Activated T-cell treated with anti-CD3 and anti-CD28 coated beads, Interleukin-2, amount 50 U/mL, for 24 hours (primary cell): ENCODE data around the gene RPL7A.
"Not testable (repeated sequence)": the region's sequence is repeated elsewhere in the genome, so short reads cannot be mapped to it uniquely, and the experiment has no call there.

Experiments used
- DNase-seq: peaks from one replicate; pipeline ENCODE4 v3.0.0-alpha.2; 2020
- H3K27ac Mint-ChIP-seq: 2 replicates; pipeline ENCODE4 v1.8.0; 2020; ENCODE audit warnings: mild to moderate bottlenecking, mixed read lengths
- H3K27me3 Mint-ChIP-seq: 2 replicates; pipeline ENCODE4 v1.8.0; 2020; ENCODE audit warnings: mixed read lengths
- H3K36me3 Mint-ChIP-seq: 2 replicates; pipeline ENCODE4 v1.8.0; 2020; ENCODE audit warnings: low read depth, mixed read lengths
- H3K4me1 Mint-ChIP-seq: 2 replicates; pipeline ENCODE4 v1.8.0; 2020; ENCODE audit warnings: low read depth, mixed read lengths
- H3K4me3 Mint-ChIP-seq: 2 replicates; pipeline ENCODE4 v1.8.0; 2020; ENCODE audit warnings: mild to moderate bottlenecking, moderate library complexity, mixed read lengths
- H3K9me3 Mint-ChIP-seq: 2 replicates; pipeline ENCODE4 v1.8.0; 2020; ENCODE audit warnings: mixed read lengths

Gene RPL7A

GRCh38 chr9:133347985-133348717 is at the start of gene RPL7A, which contains the start of gene MED22:
Gene RPL7A, plus strand, starts transcription at chr9:133348218. Its CDS starts 26 bp downstream, at chr9:133348244.
Gene MED22, minus strand, starts transcription at chr9:133348131. Its CDS starts 1,469 bp downstream, at chr9:133346662.
- Mint-ChIP-seq H3K4me3 (peak within 1 kb of the TSS; percentile 98), H3K36me3 (peaks cover 94% of the 10 kb centered on the region), H3K27ac (peak within 1 kb of the TSS; percentile 99)

GRCh38 chr9:133299996-133300395 is 48.0 kb upstream of the RPL7A start:
- not testable (repeated sequence) for H3K27ac Mint-ChIP-seq, DNase-seq, H3K4me1 Mint-ChIP-seq, H3K36me3 Mint-ChIP-seq, H3K27me3 Mint-ChIP-seq, H3K4me3 Mint-ChIP-seq, H3K9me3 Mint-ChIP-seq

More at GRCh38 chr9:133347985-133348717, at the start of gene RPL7A, which contains the start of gene MED22:
- Mint-ChIP-seq H3K27me3 (no peaks in the 10 kb centered on the region), H3K9me3 (no peaks in the 10 kb centered on the region), H3K4me1 (peaks cover 48% of the 10 kb centered on the region)
- peak; percentile 92 for DNase-seq

DNA sequence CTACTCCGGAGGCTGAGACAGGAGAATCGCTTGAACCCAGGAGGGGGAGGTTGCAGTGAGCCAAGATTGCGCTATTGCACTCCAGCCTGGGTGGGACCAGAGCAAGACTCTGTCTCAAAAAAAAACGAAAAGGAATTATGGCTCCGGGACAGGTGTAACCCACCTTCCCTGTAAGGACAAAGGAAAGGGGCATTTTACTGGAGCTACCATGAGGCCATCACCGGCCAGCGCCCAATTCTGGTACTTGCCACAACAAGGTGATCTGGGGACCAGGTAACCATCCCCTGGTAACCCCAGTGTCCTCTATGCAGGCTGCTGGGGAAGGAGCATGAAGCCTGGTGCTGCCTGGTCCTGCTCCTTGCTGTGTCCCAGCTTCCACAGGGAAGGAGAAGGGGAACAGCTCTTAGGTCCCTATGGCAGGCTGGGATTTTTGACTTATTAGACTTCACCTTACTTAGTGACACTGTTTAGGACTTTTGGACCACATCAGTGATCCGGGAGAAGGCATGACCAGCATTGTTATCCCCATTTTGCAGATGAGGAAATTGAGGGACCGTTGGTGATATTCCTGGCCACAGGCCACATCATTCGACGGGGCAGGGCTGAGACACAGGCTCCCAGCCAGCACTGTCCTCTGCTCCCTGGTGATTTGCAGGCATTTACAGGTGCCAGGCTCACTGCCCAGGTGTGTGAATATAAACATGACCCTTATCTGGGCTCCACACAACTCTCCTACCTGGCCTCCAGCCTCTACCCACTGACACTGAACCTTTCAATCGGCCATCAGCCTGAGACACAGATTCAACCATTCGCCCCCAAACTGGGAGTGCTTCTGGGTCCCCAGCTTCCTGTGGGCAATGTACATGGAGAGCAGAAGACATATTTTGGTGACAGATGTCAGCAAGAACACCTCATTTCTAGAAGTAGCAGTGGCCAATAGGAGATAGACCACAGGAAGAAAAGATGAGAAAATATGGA is 46.5 kb upstream of the RPL7A start:
- H3K36me3 Mint-ChIP-seq: no peaks in the 10 kb centered on the region

DNA sequence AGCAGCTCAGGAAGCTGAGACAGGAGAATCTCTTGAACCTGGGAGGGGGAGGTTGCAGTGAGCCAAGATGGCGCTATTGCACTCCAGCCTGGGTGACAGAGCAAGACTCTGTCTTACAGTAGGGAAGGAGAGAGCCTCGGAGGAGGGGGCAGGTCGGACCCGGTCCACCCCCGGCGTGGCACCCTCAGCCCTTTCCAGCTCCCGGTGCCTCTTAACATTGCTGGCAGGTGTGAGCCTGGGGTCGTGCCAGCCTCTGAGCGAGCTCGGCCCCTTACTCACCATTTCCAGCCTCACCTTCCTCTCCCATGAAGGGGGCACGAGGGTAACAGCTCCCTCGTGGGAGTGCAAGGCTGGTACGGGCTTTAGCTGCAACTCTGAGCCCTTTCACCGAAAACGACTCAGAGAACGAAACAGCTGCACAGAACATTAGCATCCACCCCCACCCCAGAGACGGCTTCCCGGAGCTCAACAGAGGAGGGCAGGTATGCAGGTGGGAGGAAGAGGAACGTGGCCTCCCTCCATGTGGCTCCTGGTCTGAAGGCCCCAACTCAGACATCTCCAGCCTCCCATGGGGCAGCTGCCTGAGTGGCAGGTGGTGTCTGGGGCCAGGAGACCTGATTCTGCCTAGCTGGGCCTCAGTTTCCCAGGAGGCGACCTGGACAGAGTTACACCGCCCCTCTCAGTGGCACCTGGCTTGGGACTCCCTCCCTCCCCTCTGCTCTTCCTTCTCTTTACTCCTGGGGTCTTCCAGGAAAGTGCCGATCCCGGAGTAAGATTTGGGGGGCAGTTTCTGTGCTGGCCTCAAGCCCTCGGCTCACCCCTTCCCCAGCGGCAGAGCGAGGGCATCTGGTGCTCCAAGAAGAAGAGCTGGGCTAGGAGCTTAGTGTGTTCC is 44.5 kb upstream of the RPL7A start:
- Mint-ChIP-seq H3K4me3 (no peak overlapping the region), H3K4me1 (no peaks in the 10 kb centered on the region), H3K27ac (no peak overlapping the region), H3K27me3 (peaks cover 7% of the 10 kb centered on the region), H3K9me3 (no peaks in the 10 kb centered on the region), H3K36me3 (no peaks in the 10 kb centered on the region)
- DNase-seq: no peak

More for the DNA sequence above, 46.5 kb upstream of the RPL7A start:
- H3K27ac Mint-ChIP-seq: no peak overlapping the region
- H3K4me3 Mint-ChIP-seq: no peak overlapping the region
- H3K4me1 Mint-ChIP-seq: no peaks in the 10 kb centered on the region
- no peaks in the 10 kb centered on the region for H3K9me3 Mint-ChIP-seq
- no peak for DNase-seq
- H3K27me3 Mint-ChIP-seq: peaks cover 9% of the 10 kb centered on the region

- H3K27ac Mint-ChIP-seq: no peak overlapping the region
- peaks cover 8% of the 10 kb centered on the region for H3K27me3 Mint-ChIP-seq
- no peaks in the 10 kb centered on the region for H3K4me1 Mint-ChIP-seq
- H3K4me3 Mint-ChIP-seq: no peak overlapping the region
- DNase-seq: no peak
- H3K9me3 Mint-ChIP-seq: no peaks in the 10 kb centered on the region
- H3K36me3 Mint-ChIP-seq: no peaks in the 10 kb centered on the region
Measured at GRCh38 chr9:133304158-133304470, 43.9 kb upstream of the RPL7A start.

DNA sequence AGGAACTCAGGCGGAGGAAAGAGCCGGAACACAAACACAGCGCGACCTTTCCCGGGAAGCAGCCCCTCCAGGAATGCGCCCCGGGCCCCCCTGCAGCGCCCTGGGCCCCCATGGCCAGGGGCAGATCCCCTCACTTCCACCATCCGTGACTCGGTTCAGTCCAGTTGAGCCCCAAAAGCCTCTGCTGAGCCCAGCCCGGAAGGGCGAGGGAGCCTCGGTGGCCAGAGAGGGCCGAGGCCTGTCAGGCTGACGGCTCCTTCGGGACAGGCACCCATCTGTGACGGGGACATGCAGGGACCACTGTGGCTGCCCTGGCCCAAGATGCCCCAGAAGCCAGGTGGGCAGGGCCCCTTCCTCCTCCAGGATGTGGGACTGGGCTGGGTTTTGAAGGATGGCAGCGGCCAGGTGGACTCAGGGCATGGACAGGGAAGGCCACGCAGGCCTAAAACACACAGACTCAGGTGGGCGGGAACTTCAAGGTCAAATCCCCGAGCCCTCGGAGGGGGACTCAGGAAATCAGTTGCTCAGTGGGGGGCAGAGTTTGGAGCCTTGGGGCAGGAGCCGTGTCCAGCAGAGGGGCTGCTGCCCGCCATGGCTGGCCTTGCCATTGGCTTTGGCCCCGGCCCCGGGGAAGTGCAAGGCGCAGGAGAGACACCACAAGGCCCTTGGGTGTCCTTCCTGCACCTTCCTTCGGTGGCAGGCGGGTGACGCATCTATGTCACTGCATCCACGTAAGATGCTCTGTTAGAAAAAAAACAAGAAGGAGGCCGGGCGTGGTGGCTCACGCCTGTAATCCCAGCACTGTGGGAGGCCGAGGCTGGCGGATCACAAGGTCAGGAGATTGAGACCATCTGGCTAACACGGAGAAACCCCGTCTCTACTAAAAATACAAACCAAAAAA is 43.3 kb upstream of the RPL7A start:
- Mint-ChIP-seq H3K27ac (no peak overlapping the region), H3K4me3 (no peak overlapping the region), H3K4me1 (no peaks in the 10 kb centered on the region), H3K36me3 (no peaks in the 10 kb centered on the region), H3K27me3 (peaks cover 11% of the 10 kb centered on the region), H3K9me3 (no peaks in the 10 kb centered on the region)
- no peak for DNase-seq

- H3K9me3 Mint-ChIP-seq: no peaks in the 10 kb centered on the region
- peaks cover 14% of the 10 kb centered on the region for H3K27me3 Mint-ChIP-seq
Measured at GRCh38 chr9:133305731-133306130, 42.3 kb upstream of the RPL7A start.

GRCh38 chr9:133306242-133307204 is 41.5 kb upstream of the RPL7A start:
- Mint-ChIP-seq H3K27me3 (peaks cover 16% of the 10 kb centered on the region), H3K4me3 (no peak overlapping the region), H3K27ac (no peak overlapping the region), H3K36me3 (no peaks in the 10 kb centered on the region), H3K4me1 (no peaks in the 10 kb centered on the region), H3K9me3 (no peaks in the 10 kb centered on the region)
- DNase-seq: no peak

More at GRCh38 chr9:133305731-133306130, 42.3 kb upstream of the RPL7A start:
- Mint-ChIP-seq H3K36me3 (no peaks in the 10 kb centered on the region), H3K27ac (no peak overlapping the region), H3K4me1 (no peaks in the 10 kb centered on the region), H3K4me3 (no peak overlapping the region)
- no peak for DNase-seq

- H3K27ac Mint-ChIP-seq: no peak overlapping the region
- H3K4me1 Mint-ChIP-seq: no peaks in the 10 kb centered on the region
- H3K4me3 Mint-ChIP-seq: no peak overlapping the region
- H3K9me3 Mint-ChIP-seq: no peaks in the 10 kb centered on the region
- peaks cover 16% of the 10 kb centered on the region for H3K27me3 Mint-ChIP-seq
- H3K36me3 Mint-ChIP-seq: no peaks in the 10 kb centered on the region
- DNase-seq: no peak
Measured at GRCh38 chr9:133307301-133307700, 40.7 kb upstream of the RPL7A start.

GRCh38 chr9:133309608-133310007 is 38.4 kb upstream of the RPL7A start:
- H3K4me3 Mint-ChIP-seq: no peak overlapping the region

DNA sequence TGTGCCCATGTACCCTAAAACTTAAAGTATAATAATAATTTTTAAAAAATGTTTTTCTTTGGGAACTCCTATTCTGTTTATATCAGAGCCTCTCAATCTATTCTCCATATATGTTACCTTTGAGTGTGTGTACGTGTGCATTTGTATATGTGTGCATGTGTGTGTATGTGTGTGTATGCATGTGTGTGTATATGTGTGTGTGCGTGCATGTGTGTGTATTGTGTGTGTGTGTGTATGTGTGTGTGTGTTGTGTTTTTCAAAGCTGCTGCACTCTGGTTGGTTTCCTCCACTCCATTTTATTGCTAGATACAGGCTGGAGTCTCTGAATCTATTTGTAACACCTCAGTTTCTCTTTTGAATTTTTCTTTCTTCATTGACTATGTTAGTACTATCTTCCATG is 32.0 kb upstream of the RPL7A start:
- no peak overlapping the region for H3K4me3 Mint-ChIP-seq
- DNase-seq: no peak
- peaks cover 2% of the 10 kb centered on the region for H3K27me3 Mint-ChIP-seq
- no peaks in the 10 kb centered on the region for H3K4me1 Mint-ChIP-seq
- no peaks in the 10 kb centered on the region for H3K9me3 Mint-ChIP-seq
- no peaks in the 10 kb centered on the region for H3K36me3 Mint-ChIP-seq
- H3K27ac Mint-ChIP-seq: no peak overlapping the region

More at GRCh38 chr9:133309608-133310007, 38.4 kb upstream of the RPL7A start:
- no peak for DNase-seq
- peaks cover 16% of the 10 kb centered on the region for H3K27me3 Mint-ChIP-seq
- no peaks in the 10 kb centered on the region for H3K9me3 Mint-ChIP-seq
- H3K36me3 Mint-ChIP-seq: no peaks in the 10 kb centered on the region
- no peak overlapping the region for H3K27ac Mint-ChIP-seq
- no peaks in the 10 kb centered on the region for H3K4me1 Mint-ChIP-seq

- H3K27ac Mint-ChIP-seq, H3K4me3 Mint-ChIP-seq, H3K27me3 Mint-ChIP-seq, H3K4me1 Mint-ChIP-seq, H3K36me3 Mint-ChIP-seq, H3K9me3 Mint-ChIP-seq, DNase-seq: not testable (repeated sequence)
Measured at GRCh38 chr9:133317551-133317950, 30.5 kb upstream of the RPL7A start.
